Lower lobe of right lung (tissue), 2 donors: ENCODE measurements around the gene SHE. TPM values are rescaled to one million over a fixed set of nuclear protein-coding genes. Genes with fewer than 3 reads are reported as not detected.

Experiments
- ATAC-seq, 2 donors: fragments of 200-7000 bp; cut with Tn5 transposase; one replicate each; pipeline ENCODE4 v1.9.1; 2020 to 2022; ENCODE audit warnings: mild to moderate bottlenecking in 2 of 2, moderate library complexity in 2 of 2
- DNase-seq: peaks from one replicate; pipeline ENCODE4 v3.0.0-alpha.2; 2020
- H3K27ac ChIP-seq: fragments of 200-600 bp; one replicate; pipeline ENCODE4 v1.8.0; 2022
- H3K27me3 ChIP-seq: fragments of 200-600 bp; one replicate; pipeline ENCODE4 v1.8.0; 2022; ENCODE audit warnings: low read depth
- H3K36me3 ChIP-seq: fragments of 200-600 bp; one replicate; pipeline ENCODE4 v1.8.0; 2022; ENCODE audit warnings: mild to moderate bottlenecking
- H3K4me1 ChIP-seq: fragments of 200-600 bp; one replicate; pipeline ENCODE4 v1.8.0; 2022
- H3K4me3 ChIP-seq: fragments of 200-600 bp; one replicate; pipeline ENCODE4 v1.8.0; 2022; ENCODE audit warnings: mild to moderate bottlenecking
- H3K9me3 ChIP-seq: fragments of 200-600 bp; one replicate; pipeline ENCODE4 v1.8.0; 2022
- intact Hi-C: fragments of 100-400 bp; cut with DNase I; formaldehyde crosslinking; loops from one replicate; pipeline ENCODE4 v1.11.0; 2022
- total RNA-seq: library from RNA; stranded (reverse); fragmentation: NEBNext Ultra II Directional; extraction: Animal tissue kit (Norgen Biotek cat#: 25700); gene quantifications from one replicate; pipeline ENCODE4 v1.2.1, GENCODE V29; 2021
- TF ChIP-seq, protein P1 (sequence below): fragments of 200-600 bp; IDR thresholded peaks from one replicate; pipeline ENCODE4 v1.8.0; 2022; ENCODE audit warnings: antibody characterized with exemption, mild to moderate bottlenecking
- donor health status: DM: no; HTN: yes; CAD: no; lungs with severe emphysema.

Gene SHE
- total RNA-seq, 1 donor from 2014 or later, result 40.1 TPM

DNA sequence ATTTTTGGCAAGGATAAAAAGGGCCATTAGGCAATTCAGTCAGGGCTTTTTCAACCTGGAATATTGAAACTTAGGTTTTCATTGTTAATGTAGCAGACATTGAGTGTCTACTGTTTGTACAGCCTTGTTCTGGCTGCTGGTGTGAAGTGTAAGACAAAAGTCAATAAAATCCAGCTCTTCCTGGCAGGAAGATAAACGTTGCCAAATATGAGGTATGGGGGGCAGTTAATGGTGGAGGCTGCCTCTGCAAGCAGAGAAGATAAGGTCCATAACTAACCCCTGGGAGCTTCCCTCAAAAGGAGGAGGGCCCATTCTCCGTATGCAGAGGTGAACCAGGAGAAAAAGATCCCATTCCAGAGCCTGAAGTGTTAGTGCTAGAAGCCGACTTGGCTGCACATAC lies 19.5 kb upstream of the SHE start:
- Histone ChIP-seq H3K4me1 (peaks cover 38% of the 10 kb centered on the region), H3K27me3 (no peaks in the 10 kb centered on the region), H3K36me3 (no peaks in the 10 kb centered on the region), H3K27ac (peak overlapping the region; percentile 38), H3K9me3 (no peaks in the 10 kb centered on the region), H3K4me3 (no peak overlapping the region)
- DNase-seq (no peak), ATAC-seq (peak; percentile 9 to 65)
- TF ChIP-seq, protein P1, sequence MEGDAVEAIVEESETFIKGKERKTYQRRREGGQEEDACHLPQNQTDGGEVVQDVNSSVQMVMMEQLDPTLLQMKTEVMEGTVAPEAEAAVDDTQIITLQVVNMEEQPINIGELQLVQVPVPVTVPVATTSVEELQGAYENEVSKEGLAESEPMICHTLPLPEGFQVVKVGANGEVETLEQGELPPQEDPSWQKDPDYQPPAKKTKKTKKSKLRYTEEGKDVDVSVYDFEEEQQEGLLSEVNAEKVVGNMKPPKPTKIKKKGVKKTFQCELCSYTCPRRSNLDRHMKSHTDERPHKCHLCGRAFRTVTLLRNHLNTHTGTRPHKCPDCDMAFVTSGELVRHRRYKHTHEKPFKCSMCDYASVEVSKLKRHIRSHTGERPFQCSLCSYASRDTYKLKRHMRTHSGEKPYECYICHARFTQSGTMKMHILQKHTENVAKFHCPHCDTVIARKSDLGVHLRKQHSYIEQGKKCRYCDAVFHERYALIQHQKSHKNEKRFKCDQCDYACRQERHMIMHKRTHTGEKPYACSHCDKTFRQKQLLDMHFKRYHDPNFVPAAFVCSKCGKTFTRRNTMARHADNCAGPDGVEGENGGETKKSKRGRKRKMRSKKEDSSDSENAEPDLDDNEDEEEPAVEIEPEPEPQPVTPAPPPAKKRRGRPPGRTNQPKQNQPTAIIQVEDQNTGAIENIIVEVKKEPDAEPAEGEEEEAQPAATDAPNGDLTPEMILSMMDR, result no peak
- intact Hi-C loops, result no loop called here

DNA sequence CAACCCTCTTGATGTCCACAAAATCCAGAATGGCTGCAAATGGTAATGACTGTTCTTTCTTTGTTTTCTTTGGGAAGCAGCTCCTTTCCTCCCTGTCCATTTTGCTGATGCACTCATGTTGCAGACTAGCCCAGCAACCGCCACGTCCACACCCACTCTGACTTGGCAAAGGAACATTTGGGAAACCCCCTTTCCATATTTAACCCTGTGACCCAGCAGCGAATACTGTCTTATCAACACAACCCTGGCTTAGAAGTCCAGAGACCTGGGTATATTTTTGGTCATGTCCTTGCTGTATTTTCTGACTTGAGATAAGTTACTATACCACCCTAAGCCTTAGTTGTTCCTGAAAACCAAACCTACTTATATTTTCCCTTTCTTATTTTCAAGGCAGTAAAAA lies 18.1 kb upstream of the SHE start:
- no peaks in the 10 kb centered on the region for H3K27me3 ChIP-seq
- no peaks in the 10 kb centered on the region for H3K36me3 ChIP-seq
- H3K27ac ChIP-seq, result no peak overlapping the region
- TF ChIP-seq, protein P1, result no peak
- intact Hi-C loops, result no loop called here
- DNase-seq, result no peak
- H3K9me3 ChIP-seq, result no peaks in the 10 kb centered on the region
- H3K4me3 ChIP-seq, result no peak overlapping the region
- peaks cover 38% of the 10 kb centered on the region for H3K4me1 ChIP-seq
- peak; percentile 42 to 62 for ATAC-seq

DNA sequence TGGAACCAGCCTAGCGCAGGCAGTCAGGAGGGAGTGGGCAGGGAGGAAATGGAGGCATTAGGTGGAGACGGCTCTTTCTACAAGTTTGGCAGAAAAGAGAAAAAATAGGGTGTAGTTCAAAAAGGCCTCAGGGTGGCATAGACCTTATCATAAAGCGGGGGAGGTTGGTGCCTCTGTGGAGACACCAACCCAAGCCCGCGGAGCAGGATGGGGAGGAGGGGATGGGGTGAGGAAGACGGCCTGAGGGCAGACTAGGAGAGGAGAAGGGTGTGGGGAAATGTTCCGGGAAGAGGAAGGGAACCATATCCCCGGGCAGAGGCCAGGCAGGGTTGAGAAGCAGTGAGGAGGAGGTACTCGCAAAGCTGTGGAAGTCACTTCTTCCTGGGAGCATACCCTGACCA lies 17.4 kb upstream of the SHE start:
- no peak overlapping the region for H3K4me3 ChIP-seq
- H3K9me3 ChIP-seq, result no peaks in the 10 kb centered on the region
- H3K27me3 ChIP-seq, result no peaks in the 10 kb centered on the region
- TF ChIP-seq, protein P1, result no peak
- peak in 1 of 2 donors; percentile 46 for ATAC-seq
- DNase-seq, result no peak
- peaks cover 38% of the 10 kb centered on the region for H3K4me1 ChIP-seq
- no peaks in the 10 kb centered on the region for H3K36me3 ChIP-seq
- H3K27ac ChIP-seq, result no peak overlapping the region
- intact Hi-C loops, result no loop called here

DNA sequence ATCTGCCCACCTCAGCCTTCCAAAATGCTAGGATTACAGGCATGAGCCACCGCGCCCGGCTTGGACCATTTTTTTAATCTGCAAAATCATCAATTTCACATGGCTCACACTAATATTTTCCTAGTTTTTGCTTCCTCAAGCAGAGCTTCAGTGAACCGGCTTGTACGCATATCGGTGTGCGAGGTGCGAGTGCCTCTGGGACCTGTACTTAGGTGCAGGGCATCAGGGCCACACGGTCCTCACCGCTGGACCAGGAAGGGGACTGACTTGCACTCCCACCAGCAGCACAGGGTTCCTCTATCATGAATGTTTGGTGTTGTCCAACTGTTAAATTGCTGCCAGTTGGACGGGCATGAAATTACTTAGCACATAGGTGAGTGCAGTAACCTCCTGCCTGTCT lies 15.4 kb upstream of the SHE start:
- H3K4me1 ChIP-seq, result peaks cover 38% of the 10 kb centered on the region
- intact Hi-C loops, result no loop called here
- ATAC-seq, result no peak
- TF ChIP-seq, protein P1, result no peak
- DNase-seq, result no peak
- H3K4me3 ChIP-seq, result no peak overlapping the region
- H3K27me3 ChIP-seq, result no peaks in the 10 kb centered on the region
- no peak overlapping the region for H3K27ac ChIP-seq
- H3K9me3 ChIP-seq, result no peaks in the 10 kb centered on the region
- no peaks in the 10 kb centered on the region for H3K36me3 ChIP-seq

DNA sequence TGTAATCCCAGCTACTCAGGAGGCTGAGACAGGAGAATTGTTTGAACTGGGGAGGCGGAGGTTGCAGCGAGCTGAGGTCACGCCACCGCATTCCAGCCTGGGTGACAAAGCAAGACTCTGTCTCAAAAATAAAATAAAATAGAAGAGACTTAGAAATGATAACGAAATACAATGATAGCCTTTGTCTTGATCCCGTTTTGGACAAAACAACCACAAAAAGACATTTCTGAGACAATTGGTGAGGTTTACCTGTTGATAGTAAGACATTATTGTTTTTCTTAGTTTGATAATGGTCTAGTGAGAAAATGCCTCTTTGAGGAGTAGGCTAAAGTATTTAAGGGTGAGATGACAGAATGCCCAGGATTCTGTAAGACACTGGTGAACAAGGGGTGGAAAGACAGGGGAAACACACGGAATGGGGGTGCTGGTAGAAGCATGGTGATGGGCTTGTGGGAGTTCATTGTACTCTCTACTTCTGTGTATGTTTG lies 11.9 kb upstream of the SHE start:
- no peak for DNase-seq
- intact Hi-C loops, result no loop called here
- Histone ChIP-seq H3K4me3 (no peak overlapping the region), H3K27me3 (no peaks in the 10 kb centered on the region), H3K27ac (no peak overlapping the region), H3K36me3 (no peaks in the 10 kb centered on the region), H3K9me3 (no peaks in the 10 kb centered on the region), H3K4me1 (peaks cover 4% of the 10 kb centered on the region)
- ATAC-seq, result no peak
- TF ChIP-seq, protein P1, result no peak

DNA sequence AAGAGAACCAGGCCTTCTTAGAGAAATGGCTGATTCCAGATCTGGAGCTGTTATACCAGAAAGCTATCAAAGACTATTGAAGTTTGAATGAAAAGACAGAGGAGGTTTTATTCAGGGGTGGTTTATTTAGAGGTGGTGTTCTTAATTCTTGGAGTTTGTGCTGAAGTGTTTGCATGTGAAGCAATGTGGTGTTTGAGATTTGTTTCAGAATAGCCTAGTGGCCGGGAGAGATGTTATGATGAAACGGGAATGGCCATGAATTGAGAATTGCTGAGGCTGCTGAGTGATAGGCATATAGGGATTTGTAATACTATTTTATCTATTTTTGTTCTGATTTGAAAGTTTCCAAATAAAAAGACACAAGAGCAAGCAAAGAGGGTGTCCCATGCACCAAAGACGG lies 10.5 kb upstream of the SHE start:
- Histone ChIP-seq H3K36me3 (no peaks in the 10 kb centered on the region), H3K4me1 (no peaks in the 10 kb centered on the region), H3K9me3 (no peaks in the 10 kb centered on the region), H3K27ac (no peak overlapping the region), H3K27me3 (no peaks in the 10 kb centered on the region), H3K4me3 (no peak overlapping the region)
- TF ChIP-seq, protein P1, result no peak
- ATAC-seq, result peak in 1 of 2 donors; percentile 65
- no peak for DNase-seq
- intact Hi-C loops, result no loop called here
